K562 treated with DMSO at 1 percent for 48 hours (cell line): Measurements from ENCODE around the gene PLXND1. TPM values are rescaled to one million over a fixed set of nuclear protein-coding genes. Genes with fewer than 3 reads are reported as not detected.

Source experiments
- total RNA-seq: library from RNA; unstranded; fragments of 300-600 nt; gene quantifications from 2 replicates; pipeline ENCODE4 v1.2.3, GENCODE V29; 2022; ENCODE audit warnings: low replicate concordance; ENCODE audit errors: extremely low read depth

PLXND1 gene, protein sequence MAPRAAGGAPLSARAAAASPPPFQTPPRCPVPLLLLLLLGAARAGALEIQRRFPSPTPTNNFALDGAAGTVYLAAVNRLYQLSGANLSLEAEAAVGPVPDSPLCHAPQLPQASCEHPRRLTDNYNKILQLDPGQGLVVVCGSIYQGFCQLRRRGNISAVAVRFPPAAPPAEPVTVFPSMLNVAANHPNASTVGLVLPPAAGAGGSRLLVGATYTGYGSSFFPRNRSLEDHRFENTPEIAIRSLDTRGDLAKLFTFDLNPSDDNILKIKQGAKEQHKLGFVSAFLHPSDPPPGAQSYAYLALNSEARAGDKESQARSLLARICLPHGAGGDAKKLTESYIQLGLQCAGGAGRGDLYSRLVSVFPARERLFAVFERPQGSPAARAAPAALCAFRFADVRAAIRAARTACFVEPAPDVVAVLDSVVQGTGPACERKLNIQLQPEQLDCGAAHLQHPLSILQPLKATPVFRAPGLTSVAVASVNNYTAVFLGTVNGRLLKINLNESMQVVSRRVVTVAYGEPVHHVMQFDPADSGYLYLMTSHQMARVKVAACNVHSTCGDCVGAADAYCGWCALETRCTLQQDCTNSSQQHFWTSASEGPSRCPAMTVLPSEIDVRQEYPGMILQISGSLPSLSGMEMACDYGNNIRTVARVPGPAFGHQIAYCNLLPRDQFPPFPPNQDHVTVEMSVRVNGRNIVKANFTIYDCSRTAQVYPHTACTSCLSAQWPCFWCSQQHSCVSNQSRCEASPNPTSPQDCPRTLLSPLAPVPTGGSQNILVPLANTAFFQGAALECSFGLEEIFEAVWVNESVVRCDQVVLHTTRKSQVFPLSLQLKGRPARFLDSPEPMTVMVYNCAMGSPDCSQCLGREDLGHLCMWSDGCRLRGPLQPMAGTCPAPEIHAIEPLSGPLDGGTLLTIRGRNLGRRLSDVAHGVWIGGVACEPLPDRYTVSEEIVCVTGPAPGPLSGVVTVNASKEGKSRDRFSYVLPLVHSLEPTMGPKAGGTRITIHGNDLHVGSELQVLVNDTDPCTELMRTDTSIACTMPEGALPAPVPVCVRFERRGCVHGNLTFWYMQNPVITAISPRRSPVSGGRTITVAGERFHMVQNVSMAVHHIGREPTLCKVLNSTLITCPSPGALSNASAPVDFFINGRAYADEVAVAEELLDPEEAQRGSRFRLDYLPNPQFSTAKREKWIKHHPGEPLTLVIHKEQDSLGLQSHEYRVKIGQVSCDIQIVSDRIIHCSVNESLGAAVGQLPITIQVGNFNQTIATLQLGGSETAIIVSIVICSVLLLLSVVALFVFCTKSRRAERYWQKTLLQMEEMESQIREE (N-terminal part only)
- not detected in 2 replicates for total RNA-seq

GRCh38 chr3:129606636-129607390 lies at the start of gene PLXND1:
PLXND1 (minus strand) TSS chr3:129606676; CDS start chr3:129606639, 37 bp downstream.

DNA sequence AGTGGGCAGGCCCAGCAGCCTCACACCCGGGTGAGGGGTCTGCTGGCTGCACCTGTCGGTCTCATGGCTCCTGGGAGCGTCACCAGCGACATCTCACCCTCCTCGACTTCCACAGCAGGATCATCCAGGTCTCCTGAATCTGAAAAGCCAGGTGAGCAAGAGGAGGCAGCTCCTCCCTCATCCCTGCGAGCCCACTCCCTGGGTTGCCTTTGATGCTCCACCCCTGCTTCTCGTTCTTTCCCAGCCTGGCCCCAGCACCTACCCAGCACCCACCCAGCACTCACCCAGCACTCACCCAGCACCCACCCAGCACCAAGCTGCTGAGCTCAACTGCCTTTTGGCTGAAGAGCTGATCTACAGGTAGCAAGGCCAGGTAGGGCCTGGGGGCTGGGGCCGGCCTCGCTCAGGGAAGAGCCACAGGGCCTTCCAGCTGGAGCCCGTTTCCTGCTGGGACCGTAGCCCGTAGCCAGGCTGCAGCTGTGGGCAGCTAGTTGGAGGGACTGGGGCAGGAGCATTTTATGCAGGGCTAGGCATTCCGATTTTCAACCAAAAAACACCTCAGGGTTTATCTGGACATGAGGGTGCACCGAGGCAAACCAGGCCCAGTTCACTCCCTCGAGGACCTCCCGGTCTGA lies 63.2 kb downstream of the PLXND1 start, which contains the start of gene H1-8:
H1-8 (plus strand) TSS at position 20 of the 635 bp plus-strand sequence; CDS start at position 64, 44 bp downstream.

DNA sequence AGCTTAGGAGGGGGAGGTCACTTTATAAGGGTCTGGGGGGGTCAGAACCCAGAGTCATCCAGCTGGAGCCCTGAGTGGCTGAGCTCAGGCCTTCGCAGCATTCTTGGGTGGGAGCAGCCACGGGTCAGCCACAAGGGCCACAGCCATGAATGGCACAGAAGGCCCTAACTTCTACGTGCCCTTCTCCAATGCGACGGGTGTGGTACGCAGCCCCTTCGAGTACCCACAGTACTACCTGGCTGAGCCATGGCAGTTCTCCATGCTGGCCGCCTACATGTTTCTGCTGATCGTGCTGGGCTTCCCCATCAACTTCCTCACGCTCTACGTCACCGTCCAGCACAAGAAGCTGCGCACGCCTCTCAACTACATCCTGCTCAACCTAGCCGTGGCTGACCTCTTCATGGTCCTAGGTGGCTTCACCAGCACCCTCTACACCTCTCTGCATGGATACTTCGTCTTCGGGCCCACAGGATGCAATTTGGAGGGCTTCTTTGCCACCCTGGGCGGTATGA lies 77.8 kb downstream of the PLXND1 start, which contains the start of gene RHO:
RHO (plus strand) TSS at position 51 of the 512 bp plus-strand sequence; CDS start at position 146, 95 bp downstream.

Other genes starting within 250 kb of the PLXND1 start
- gene EFCAB12, start 178.0 kb downstream of the PLXND1 start, total RNA-seq: not detected in 2 replicates
- not detected in 2 replicates for gene MBD4, start 166.7 kb downstream of the PLXND1 start, total RNA-seq
- not detected in 2 replicates for gene IFT122, start 166.5 kb downstream of the PLXND1 start, total RNA-seq
- not detected in 2 replicates for gene RHO, start 78.0 kb downstream of the PLXND1 start, total RNA-seq
- not detected in 2 replicates for gene H1-8, start 63.5 kb downstream of the PLXND1 start, total RNA-seq